MM.1S (cell line): ENCODE results near the gene KIDINS220.

Experiments used
- DNase-seq: peaks from one replicate; pipeline ENCODE4 v3.0.0-alpha.2; 2015
- H2AFZ ChIP-seq: fragments of 300-600 bp; sonication (generic); 2 replicates; pipeline ENCODE4 v1.6.0; 2016; ENCODE audit warnings: antibody characterized with exemption, low read length
- H3F3A ChIP-seq: fragments of 300-600 bp; sonication (generic); 2 replicates; pipeline ENCODE4 v1.6.1; 2016; ENCODE audit warnings: mild to moderate bottlenecking, antibody characterized with exemption, low read length, moderate library complexity, mixed read lengths; ENCODE audit not compliant: insufficient read depth
- H3K27ac ChIP-seq: fragments of 300-600 bp; sonication (generic); 2 replicates; pipeline ENCODE4 v1.5.1; 2016; ENCODE audit warnings: mild to moderate bottlenecking, low read length
- H3K27me3 ChIP-seq: fragments of 300-600 bp; sonication (generic); replicated peaks from 2 replicates; pipeline ENCODE4 v1.6.0; 2016; ENCODE audit warnings: low read length; ENCODE audit not compliant: insufficient read depth
- H3K36me3 ChIP-seq: fragments of 300-600 bp; sonication (generic); replicated peaks from 2 replicates; pipeline ENCODE4 v1.6.1; 2016; ENCODE audit warnings: mild to moderate bottlenecking, low read length, mixed read lengths; ENCODE audit not compliant: insufficient read depth
- H3K4me1 ChIP-seq: fragments of 300-600 bp; sonication (generic); 2 replicates; pipeline ENCODE4 v1.6.1; 2016; ENCODE audit warnings: low read length, mixed read lengths
- H3K4me2 ChIP-seq: fragments of 300-600 bp; sonication (generic); 2 replicates; pipeline ENCODE4 v1.6.0; 2016; ENCODE audit warnings: low read depth, low read length
- H3K4me3 ChIP-seq: fragments of 300-600 bp; sonication (generic); 2 replicates; pipeline ENCODE4 v1.5.1; 2016; ENCODE audit warnings: low read length, mixed read lengths
- H3K79me2 ChIP-seq: fragments of 300-600 bp; sonication (generic); 2 replicates; pipeline ENCODE4 v1.6.1; 2016; ENCODE audit warnings: mixed run types, low read length, mixed read lengths
- H3K9ac ChIP-seq: fragments of 300-600 bp; sonication (generic); 2 replicates; pipeline ENCODE4 v1.6.1; 2016; ENCODE audit warnings: low read length, mixed read lengths
- H3K9me2 ChIP-seq: fragments of 300-600 bp; sonication (generic); replicated peaks from 2 replicates; pipeline ENCODE4 v1.6.1; 2016; ENCODE audit warnings: mild to moderate bottlenecking, low read length, mixed read lengths; ENCODE audit not compliant: insufficient read depth
- H3K9me3 ChIP-seq: fragments of 300-600 bp; sonication (generic); replicated peaks from 2 replicates; pipeline ENCODE4 v1.6.1; 2016; ENCODE audit warnings: mild to moderate bottlenecking, low read length, mixed read lengths; ENCODE audit not compliant: insufficient read depth
- H4K20me1 ChIP-seq: fragments of 300-600 bp; sonication (generic); 2 replicates; pipeline ENCODE4 v1.6.1; 2016; ENCODE audit warnings: mild to moderate bottlenecking, low read length, moderate library complexity, mixed read lengths; ENCODE audit not compliant: insufficient read depth
- CTCF ChIP-seq: fragments of 300-600 bp; sonication (generic); IDR thresholded peaks from 2 replicates; pipeline ENCODE4 v1.5.1; 2016; ENCODE audit warnings: antibody characterized with exemption, low read length, mixed read lengths
- EZH2 ChIP-seq: fragments of 300-600 bp; sonication (generic); optimal IDR thresholded peaks from 2 replicates; pipeline ENCODE3; 2017; ENCODE audit warnings: low read depth, mild to moderate bottlenecking, antibody characterized with exemption, low read length, mixed read lengths
- EZH2phosphoT487 ChIP-seq: fragments of 300-600 bp; sonication (generic); IDR thresholded peaks from 2 replicates; pipeline ENCODE4 v1.6.1; 2018; ENCODE audit warnings: antibody characterized with exemption, low read length

KIDINS220 gene

GRCh38 chr2:8800218-8800617 lies 37.2 kb downstream of the KIDINS220 start:
- no peak for TF ChIP-seq EZH2
- no peak for TF ChIP-seq CTCF
- no peak for TF ChIP-seq EZH2phosphoT487
- H2AFZ ChIP-seq, result no peak overlapping the region
- H4K20me1 ChIP-seq, result no peaks in the 10 kb centered on the region
- H3K4me1 ChIP-seq, result peaks cover 14% of the 10 kb centered on the region
- no peak for DNase-seq
- no peak overlapping the region for H3K4me3 ChIP-seq
- no peak overlapping the region for H3K4me2 ChIP-seq
- no peak overlapping the region for H3K27ac ChIP-seq
- H3F3A ChIP-seq, result peaks cover 9% of the 10 kb centered on the region
- no peaks in the 10 kb centered on the region for H3K79me2 ChIP-seq
- no peaks in the 10 kb centered on the region for H3K27me3 ChIP-seq
- H3K9me2 ChIP-seq, result no peaks in the 10 kb centered on the region
- H3K9me3 ChIP-seq, result no peaks in the 10 kb centered on the region
- H3K36me3 ChIP-seq, result no peaks in the 10 kb centered on the region
- no peak overlapping the region for H3K9ac ChIP-seq

DNA sequence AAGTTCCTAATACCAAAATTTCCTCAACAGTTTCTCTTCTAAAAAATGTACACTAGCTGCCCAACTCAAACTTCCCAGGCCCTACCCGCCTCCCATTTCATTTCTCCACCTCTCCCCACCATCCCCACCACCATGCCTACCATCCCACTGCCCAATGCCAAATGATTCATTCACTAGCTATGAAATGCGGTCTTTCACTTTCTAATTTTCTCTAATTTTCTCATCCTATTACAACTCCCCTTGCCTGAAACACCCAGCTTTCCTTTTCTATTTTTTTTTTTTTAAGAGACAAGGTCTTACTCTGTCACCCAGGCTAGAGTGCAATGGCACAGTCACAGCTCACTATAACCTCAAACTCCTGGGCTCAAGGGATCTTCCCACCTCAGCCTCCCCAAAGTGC lies 38.4 kb downstream of the KIDINS220 start:
- Histone ChIP-seq H3K79me2 (no peaks in the 10 kb centered on the region), H3K27me3 (no peaks in the 10 kb centered on the region), H3K4me2 (no peak overlapping the region), H3K27ac (no peak overlapping the region), H3K4me1 (peaks cover 14% of the 10 kb centered on the region), H4K20me1 (no peaks in the 10 kb centered on the region), H3K9me3 (no peaks in the 10 kb centered on the region), H3K36me3 (no peaks in the 10 kb centered on the region), H3K4me3 (no peak overlapping the region), H3K9ac (no peak overlapping the region), H3K9me2 (no peaks in the 10 kb centered on the region), H3F3A (peaks cover 9% of the 10 kb centered on the region), H2AFZ (no peak overlapping the region)
- TF ChIP-seq EZH2 (no peak), EZH2phosphoT487 (no peak), CTCF (no peak)
- DNase-seq, result no peak

- Histone ChIP-seq H3K9me3 (no peaks in the 10 kb centered on the region), H3K27ac (no peak overlapping the region), H3K4me2 (no peak overlapping the region), H3K9me2 (no peaks in the 10 kb centered on the region), H3K9ac (no peak overlapping the region), H2AFZ (no peak overlapping the region), H4K20me1 (no peaks in the 10 kb centered on the region), H3K4me1 (peaks cover 14% of the 10 kb centered on the region), H3F3A (peaks cover 9% of the 10 kb centered on the region), H3K79me2 (no peaks in the 10 kb centered on the region), H3K36me3 (no peaks in the 10 kb centered on the region), H3K4me3 (no peak overlapping the region), H3K27me3 (no peaks in the 10 kb centered on the region)
- TF ChIP-seq CTCF (no peak), EZH2 (no peak), EZH2phosphoT487 (no peak)
- no peak for DNase-seq
Observed at GRCh38 chr2:8798393-8798792, 39.0 kb downstream of the KIDINS220 start.
